Testis (tissue), 2 donors: ENCODE data around the gene RBMY1J.

Experiments used
- POLR2A ChIP-seq: fragments of 450-650 bp; IDR thresholded peaks from one replicate; pipeline ENCODE4 v1.6.1; 2017; ENCODE audit warnings: antibody characterized with exemption, mild to moderate bottlenecking, moderate library complexity
- TF ChIP-seq, protein P1 (sequence below), 3 experiments: fragments of 450-650 bp in 2 of 3; fragments of 200-600 bp in 1 of 3; sonication (generic) in 1 of 3; IDR thresholded peaks; one replicate each; pipeline ENCODE4 v1.5.1; 2016 to 2019; ENCODE audit warnings: antibody characterized with exemption in 3 of 3, mild to moderate bottlenecking in 2 of 3, moderate library complexity in 1 of 3

DNA sequence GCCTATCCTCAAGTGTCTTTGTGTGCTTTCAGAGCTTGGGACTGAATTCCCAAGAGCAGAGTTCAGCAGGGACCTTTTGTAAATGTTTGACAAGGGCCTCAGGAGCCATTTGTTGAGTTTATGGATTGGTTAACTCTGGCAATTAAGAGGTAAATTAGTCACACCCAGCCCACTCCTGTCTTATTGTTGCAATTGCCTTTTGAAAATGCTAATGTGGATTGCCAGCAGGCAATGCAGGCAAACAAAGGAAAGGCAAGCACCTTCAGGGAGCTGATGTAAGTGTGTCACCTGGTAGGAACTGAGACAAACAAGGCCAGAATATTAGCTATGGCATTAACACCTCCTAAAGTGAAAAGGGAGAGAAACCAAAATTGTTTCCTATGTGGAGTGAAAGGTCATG is 29.7 kb upstream of the RBMY1J start:
- TF ChIP-seq, protein P1, sequence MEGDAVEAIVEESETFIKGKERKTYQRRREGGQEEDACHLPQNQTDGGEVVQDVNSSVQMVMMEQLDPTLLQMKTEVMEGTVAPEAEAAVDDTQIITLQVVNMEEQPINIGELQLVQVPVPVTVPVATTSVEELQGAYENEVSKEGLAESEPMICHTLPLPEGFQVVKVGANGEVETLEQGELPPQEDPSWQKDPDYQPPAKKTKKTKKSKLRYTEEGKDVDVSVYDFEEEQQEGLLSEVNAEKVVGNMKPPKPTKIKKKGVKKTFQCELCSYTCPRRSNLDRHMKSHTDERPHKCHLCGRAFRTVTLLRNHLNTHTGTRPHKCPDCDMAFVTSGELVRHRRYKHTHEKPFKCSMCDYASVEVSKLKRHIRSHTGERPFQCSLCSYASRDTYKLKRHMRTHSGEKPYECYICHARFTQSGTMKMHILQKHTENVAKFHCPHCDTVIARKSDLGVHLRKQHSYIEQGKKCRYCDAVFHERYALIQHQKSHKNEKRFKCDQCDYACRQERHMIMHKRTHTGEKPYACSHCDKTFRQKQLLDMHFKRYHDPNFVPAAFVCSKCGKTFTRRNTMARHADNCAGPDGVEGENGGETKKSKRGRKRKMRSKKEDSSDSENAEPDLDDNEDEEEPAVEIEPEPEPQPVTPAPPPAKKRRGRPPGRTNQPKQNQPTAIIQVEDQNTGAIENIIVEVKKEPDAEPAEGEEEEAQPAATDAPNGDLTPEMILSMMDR (IDR thresholded peaks at IDR 0.05): no peak
- no peak for TF ChIP-seq POLR2A
